Measurements from ENCODE around the gene MYBPC2. TPM values are rescaled to one million over a fixed set of nuclear protein-coding genes. Genes with fewer than 3 reads are reported as not detected.
A peak's percentile ranks its signal among the peaks of the same experiment; 100 is the strongest.

MYBPC2 gene
- total RNA-seq, 1 donor from 2014 or later: 0.77 TPM

DNA sequence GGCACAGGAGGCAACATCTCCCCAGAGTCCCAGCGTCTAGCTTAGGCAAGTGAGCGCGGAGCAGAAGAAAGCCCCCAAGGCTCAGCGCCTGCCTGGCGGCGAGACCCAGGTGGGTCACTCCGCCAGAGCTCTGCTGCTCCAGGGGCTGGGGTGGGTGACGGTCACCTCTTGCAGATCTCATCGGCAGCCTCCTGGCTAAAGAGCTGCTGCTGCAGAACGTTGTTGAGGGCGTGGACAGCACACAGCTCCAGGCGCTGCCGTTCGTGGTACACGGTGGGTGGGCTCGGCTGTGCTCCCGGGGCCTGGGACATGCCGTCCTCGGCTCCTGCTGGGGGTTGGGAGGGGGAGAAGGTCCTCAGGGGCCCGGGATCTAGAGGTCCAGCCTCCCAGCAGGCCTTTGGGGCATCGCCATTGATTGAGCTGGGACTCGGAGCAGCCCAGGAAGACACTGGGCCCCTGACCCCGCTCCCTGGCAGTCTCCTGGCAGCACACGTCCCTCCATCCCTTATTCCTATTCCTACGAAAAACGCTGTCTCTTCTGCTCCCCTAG, 77.5 kb downstream of the MYBPC2 start:
- Histone ChIP-seq H4K20me1 (ENCODE audit: low read depth) (no peaks in the 10 kb centered on the region), H3K9me3 (ENCODE audit: low read depth) (no peaks in the 10 kb centered on the region), H3K79me2 (ENCODE audit: low read depth) (no peaks in the 10 kb centered on the region), H3K4me2 (peak overlapping the region; percentile 36), H3K9ac (no peak overlapping the region), H3K4me1 (peaks cover 12% of the 10 kb centered on the region), H3K27me3 (no peaks in the 10 kb centered on the region), H3K36me3 (no peaks in the 10 kb centered on the region), H3K27ac (no peak overlapping the region), H2AFZ (replicated peaks) (no peak overlapping the region), H3F3A (ENCODE audit: low read depth) (no peaks in the 10 kb centered on the region), H3K4me3 (peak overlapping the region; percentile 47)
- peaks cover 49% of the 10 kb centered on the region for H3K4me1 Mint-ChIP-seq
- H3K27me3 Mint-ChIP-seq (ENCODE audit: insufficient read depth, low read depth): peaks cover 27% of the 10 kb centered on the region
- peak; percentile 35 for DNase-seq (ENCODE audit: low spot score)
- peak overlapping the region; percentile 76 for H3K27ac Mint-ChIP-seq
- TF ChIP-seq EZH2 (IDR thresholded peaks at IDR 0.05) (no peak), CTCF (IDR thresholded peaks at IDR 0.05) (no peak), EZH2phosphoT487 (IDR thresholded peaks at IDR 0.05) (no peak)
- H3K9me3 Mint-ChIP-seq: no peaks in the 10 kb centered on the region
- no peaks in the 10 kb centered on the region for H3K36me3 Mint-ChIP-seq
- H3K4me3 Mint-ChIP-seq: peak overlapping the region; percentile 85

DNA sequence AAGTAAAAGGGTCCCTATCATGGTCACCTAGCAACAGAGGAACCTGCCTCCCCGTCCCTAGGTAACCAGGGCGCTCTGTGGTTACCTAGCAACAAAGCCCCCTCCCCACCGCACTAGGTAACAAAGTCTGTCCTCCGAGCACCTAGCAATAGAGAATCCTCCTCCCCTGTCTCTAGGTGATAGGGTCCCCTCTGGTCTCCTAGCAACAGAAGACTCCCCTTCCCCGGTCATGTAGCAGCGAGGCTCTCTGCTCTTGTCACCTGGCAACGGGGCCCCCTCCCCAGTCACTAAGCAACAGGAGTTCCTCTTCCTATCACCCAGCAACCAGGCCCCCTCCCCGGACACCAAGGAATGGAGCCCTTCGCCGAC, 78.0 kb downstream of the MYBPC2 start:
- H2AFZ ChIP-seq (replicated peaks): no peak overlapping the region
- peak overlapping the region; percentile 47 for H3K4me3 ChIP-seq
- no peaks in the 10 kb centered on the region for H4K20me1 ChIP-seq (ENCODE audit: low read depth)
- no peaks in the 10 kb centered on the region for H3K27me3 ChIP-seq
- H3K9ac ChIP-seq: no peak overlapping the region
- Mint-ChIP-seq H3K27ac (peak overlapping the region; percentile 76), H3K36me3 (no peaks in the 10 kb centered on the region), H3K4me3 (peak overlapping the region; percentile 85), H3K4me1 (peaks cover 49% of the 10 kb centered on the region), H3K27me3 (ENCODE audit: insufficient read depth, low read depth) (peaks cover 27% of the 10 kb centered on the region), H3K9me3 (no peaks in the 10 kb centered on the region)
- TF ChIP-seq CTCF (IDR thresholded peaks at IDR 0.05) (no peak), EZH2 (IDR thresholded peaks at IDR 0.05) (no peak), EZH2phosphoT487 (IDR thresholded peaks at IDR 0.05) (no peak)
- H3K36me3 ChIP-seq: no peaks in the 10 kb centered on the region
- H3K9me3 ChIP-seq (ENCODE audit: low read depth): no peaks in the 10 kb centered on the region
- H3K4me1 ChIP-seq: peaks cover 12% of the 10 kb centered on the region
- peak overlapping the region; percentile 36 for H3K4me2 ChIP-seq
- no peaks in the 10 kb centered on the region for H3F3A ChIP-seq (ENCODE audit: low read depth)
- no peak overlapping the region for H3K27ac ChIP-seq
- DNase-seq (ENCODE audit: low spot score): no peak
- H3K79me2 ChIP-seq (ENCODE audit: low read depth): no peaks in the 10 kb centered on the region

- peak within 1 kb of the TSS; percentile 11 for H3K9ac ChIP-seq
- TF ChIP-seq EZH2 (IDR thresholded peaks at IDR 0.05): no peak
- TF ChIP-seq EZH2phosphoT487 (IDR thresholded peaks at IDR 0.05): no peak
- no peak for TF ChIP-seq CTCF (IDR thresholded peaks at IDR 0.05)
- no peaks in the 10 kb centered on the region for H3F3A ChIP-seq (ENCODE audit: low read depth)
- no peak within 1 kb of the TSS for H3K27ac ChIP-seq
- Mint-ChIP-seq H3K27ac (peak within 1 kb of the TSS; percentile 76), H3K9me3 (no peaks in the 10 kb centered on the region), H3K4me1 (peaks cover 49% of the 10 kb centered on the region), H3K4me3 (peak within 1 kb of the TSS; percentile 85), H3K27me3 (ENCODE audit: insufficient read depth, low read depth) (peaks cover 31% of the 10 kb centered on the region), H3K36me3 (no peaks in the 10 kb centered on the region)
- no peaks in the 10 kb centered on the region for H3K79me2 ChIP-seq (ENCODE audit: low read depth)
- peak; percentile 100 for DNase-seq (ENCODE audit: low spot score)
- H3K4me1 ChIP-seq: peaks cover 12% of the 10 kb centered on the region
- no peak within 1 kb of the TSS for H2AFZ ChIP-seq (replicated peaks)
- H4K20me1 ChIP-seq (ENCODE audit: low read depth): no peaks in the 10 kb centered on the region
- no peaks in the 10 kb centered on the region for H3K36me3 ChIP-seq
- peak within 1 kb of the TSS; percentile 69 for H3K4me2 ChIP-seq
- no peaks in the 10 kb centered on the region for H3K27me3 ChIP-seq
- H3K4me3 ChIP-seq: peak within 1 kb of the TSS; percentile 47
- no peaks in the 10 kb centered on the region for H3K9me3 ChIP-seq (ENCODE audit: low read depth)
Observed at GRCh38 chr19:50511069-50511822, 78.6 kb downstream of the MYBPC2 start, which contains the start of gene JOSD2. TSS of gene JOSD2 (minus strand) at chr19:50511191. CDS start at chr19:50510431, 760 bp downstream.

Data from neural progenitor cell (in vitro differentiated cells).